CD4-positive, alpha-beta T cell (primary cell): ENCODE results near the gene DPYSL4. TPM values are rescaled to one million over a fixed set of nuclear protein-coding genes. Genes with fewer than 3 reads are reported as not detected.

Source experiments
- ATAC-seq: fragments of 200-7000 bp; cut with Tn5 transposase; one replicate; pipeline ENCODE4 v1.10.0; 2022; ENCODE audit warnings: mild to moderate bottlenecking; ENCODE audit not compliant: poor library complexity
- CTCF ChIA-PET: fragments of 350-600 bp; sonication (Branson Sonifier 250); formaldehyde crosslinking; loops from one replicate; lab custom pipeline; 2021; ENCODE audit warnings: antibody characterized with exemption, inconsistent platforms; lab: Charles Lee
- POLR2A ChIA-PET: fragments of 350-600 bp; sonication (Branson Sonifier 250); formaldehyde crosslinking; loops from one replicate; lab custom pipeline; 2021; ENCODE audit warnings: antibody characterized with exemption, inconsistent platforms; lab: Charles Lee
- DNase-seq, 14 experiments: peaks; one replicate each; pipeline ENCODE4 v3.0.0-alpha.2; 2013 to 2020; ENCODE audit warnings: mixed read lengths in 2 of 14
- H3K27ac ChIP-seq, 2 donors: one replicate each; pipeline versions ENCODE4 v1.5.1 to v1.7.0; 2013; ENCODE audit warnings: low read length in 2 of 2, low read depth in 1 of 2, mild to moderate bottlenecking in 1 of 2
- H3K27me3 ChIP-seq, 2 experiments: 1 replicate in 1 of 2; 2 replicates in 1 of 2; pipeline versions ENCODE4 v1.6.1 to v1.7.0; 2013; ENCODE audit warnings: low read length in 2 of 2, control low read depth in 1 of 2, mild to moderate bottlenecking in 1 of 2, moderate library complexity in 1 of 2; ENCODE audit not compliant: insufficient read depth in 2 of 2, control insufficient read depth in 1 of 2
- H3K36me3 ChIP-seq: one replicate; pipeline ENCODE4 v1.6.1; 2013; ENCODE audit warnings: low read length, control low read depth; ENCODE audit not compliant: insufficient read depth
- H3K4me1 ChIP-seq: one replicate; pipeline ENCODE4 v1.6.1; 2013; ENCODE audit warnings: low read length, control low read depth; ENCODE audit not compliant: insufficient read depth
- H3K4me3 ChIP-seq: one replicate; pipeline ENCODE4 v1.5.1; 2013; ENCODE audit warnings: mild to moderate bottlenecking, low read length, moderate library complexity
- H3K9me3 ChIP-seq, 2 experiments: 1 replicate in 1 of 2; 2 replicates in 1 of 2; pipeline versions ENCODE4 v1.6.1 to v1.7.0; 2013; ENCODE audit warnings: low read length in 2 of 2, mild to moderate bottlenecking in 2 of 2, control low read depth in 1 of 2, moderate library complexity in 1 of 2; ENCODE audit not compliant: control insufficient read depth in 1 of 2, insufficient read depth in 1 of 2
- H3K27ac Mint-ChIP-seq: one replicate; pipeline ENCODE4 v1.8.0; 2020; ENCODE audit warnings: mixed read lengths
- H3K27me3 Mint-ChIP-seq: one replicate; pipeline ENCODE4 v1.8.0; 2021; ENCODE audit warnings: mixed read lengths
- H3K36me3 Mint-ChIP-seq: one replicate; pipeline ENCODE4 v1.8.0; 2021; ENCODE audit warnings: low read depth, mixed read lengths
- H3K4me1 Mint-ChIP-seq: one replicate; pipeline ENCODE4 v1.8.0; 2021; ENCODE audit warnings: low read depth, mixed read lengths
- H3K4me3 Mint-ChIP-seq: one replicate; pipeline ENCODE4 v1.8.0; 2020; ENCODE audit warnings: mild to moderate bottlenecking, mixed read lengths
- H3K9me3 Mint-ChIP-seq: one replicate; pipeline ENCODE4 v1.8.0; 2020; ENCODE audit warnings: mixed read lengths
- intact Hi-C, 2 experiments: fragments of 100-400 bp; cut with DNase I in 1 of 2; cut with micrococcal nuclease in 1 of 2; formaldehyde crosslinking; loops; one replicate each; pipeline versions ENCODE4 v1.15.1 to v1.9.0; 2023 to 2025; cut with DNase I, micrococcal nuclease
- total RNA-seq, 174 experiments: library from RNA in 2 of 174; stranded (reverse) in 2 of 174; gene quantifications; one replicate each; pipeline ENCODE4 v1.2.3 and lab custom pipeline; 2021 to 2026
- TF ChIP-seq, protein P1 (sequence below): fragments of 200-600 bp; IDR thresholded peaks from one replicate; pipeline ENCODE4 v1.8.0; 2022; ENCODE audit warnings: antibody characterized with exemption, mild to moderate bottlenecking

Gene DPYSL4
- total RNA-seq, 2 experiments from 2014 or later = 0.64 to 0.96 TPM

DNA sequence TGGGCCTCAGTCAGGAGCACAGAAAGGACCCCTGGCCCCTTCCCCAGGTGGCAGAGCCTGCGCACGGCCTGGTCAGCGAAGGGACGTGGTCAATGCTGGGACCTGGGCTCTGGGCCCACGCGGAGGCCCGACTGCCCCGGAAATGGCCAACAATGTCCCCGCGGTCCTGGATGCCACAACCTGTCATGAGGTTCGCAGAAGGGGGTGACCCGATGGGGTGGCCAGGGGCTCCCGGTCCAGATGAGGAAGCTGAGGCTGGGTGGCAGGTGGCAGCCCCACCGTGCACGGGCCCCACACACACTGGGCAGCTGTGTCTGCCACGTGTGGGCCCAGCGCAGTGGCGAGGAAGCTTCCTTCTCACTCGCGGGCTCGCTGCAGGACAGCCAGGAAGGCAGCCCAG, 49.4 kb downstream of the DPYSL4 start:
- ATAC-seq (no peak), DNase-seq (no peak)
- Mint-ChIP-seq H3K36me3 (no peaks in the 10 kb centered on the region), H3K27me3 (no peaks in the 10 kb centered on the region), H3K9me3 (no peaks in the 10 kb centered on the region), H3K4me3 (no peak overlapping the region), H3K4me1 (peaks cover 19% of the 10 kb centered on the region), H3K27ac (no peak overlapping the region)
- no peaks in the 10 kb centered on the region for H3K9me3 ChIP-seq
- H3K27ac ChIP-seq = no peak overlapping the region
- CTCF ChIA-PET = no interaction called here
- H3K4me1 ChIP-seq = peaks cover 19% of the 10 kb centered on the region
- no peak overlapping the region for H3K4me3 ChIP-seq
- H3K27me3 ChIP-seq = peaks cover 0 to 2% of the 10 kb centered on the region in 2 experiments
- POLR2A ChIA-PET = no interaction called here
- TF ChIP-seq, protein P1, sequence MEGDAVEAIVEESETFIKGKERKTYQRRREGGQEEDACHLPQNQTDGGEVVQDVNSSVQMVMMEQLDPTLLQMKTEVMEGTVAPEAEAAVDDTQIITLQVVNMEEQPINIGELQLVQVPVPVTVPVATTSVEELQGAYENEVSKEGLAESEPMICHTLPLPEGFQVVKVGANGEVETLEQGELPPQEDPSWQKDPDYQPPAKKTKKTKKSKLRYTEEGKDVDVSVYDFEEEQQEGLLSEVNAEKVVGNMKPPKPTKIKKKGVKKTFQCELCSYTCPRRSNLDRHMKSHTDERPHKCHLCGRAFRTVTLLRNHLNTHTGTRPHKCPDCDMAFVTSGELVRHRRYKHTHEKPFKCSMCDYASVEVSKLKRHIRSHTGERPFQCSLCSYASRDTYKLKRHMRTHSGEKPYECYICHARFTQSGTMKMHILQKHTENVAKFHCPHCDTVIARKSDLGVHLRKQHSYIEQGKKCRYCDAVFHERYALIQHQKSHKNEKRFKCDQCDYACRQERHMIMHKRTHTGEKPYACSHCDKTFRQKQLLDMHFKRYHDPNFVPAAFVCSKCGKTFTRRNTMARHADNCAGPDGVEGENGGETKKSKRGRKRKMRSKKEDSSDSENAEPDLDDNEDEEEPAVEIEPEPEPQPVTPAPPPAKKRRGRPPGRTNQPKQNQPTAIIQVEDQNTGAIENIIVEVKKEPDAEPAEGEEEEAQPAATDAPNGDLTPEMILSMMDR = no peak
- H3K36me3 ChIP-seq = no peaks in the 10 kb centered on the region
- intact Hi-C loops = no loop called here

DNA sequence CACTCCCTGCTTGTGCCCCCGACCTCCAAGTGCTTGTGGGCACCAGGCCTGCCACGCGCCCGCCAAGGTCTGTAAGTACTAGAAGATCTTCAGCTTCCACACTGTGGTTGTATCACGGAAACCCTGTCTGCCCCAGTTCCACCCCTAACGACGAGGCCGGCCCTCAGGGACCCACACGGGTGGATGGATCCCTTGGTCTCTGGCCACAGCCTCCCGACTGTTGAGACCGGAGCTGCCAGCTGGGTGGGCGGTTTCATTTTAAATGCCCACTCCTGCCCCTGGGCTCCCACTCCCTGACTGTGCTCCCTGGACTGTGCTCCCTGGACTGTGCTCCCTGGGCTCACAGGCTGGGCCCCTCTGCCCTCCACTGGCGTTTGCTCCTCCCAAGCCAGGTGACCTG, 50.1 kb downstream of the DPYSL4 start:
- H3K36me3 Mint-ChIP-seq = no peaks in the 10 kb centered on the region

DNA sequence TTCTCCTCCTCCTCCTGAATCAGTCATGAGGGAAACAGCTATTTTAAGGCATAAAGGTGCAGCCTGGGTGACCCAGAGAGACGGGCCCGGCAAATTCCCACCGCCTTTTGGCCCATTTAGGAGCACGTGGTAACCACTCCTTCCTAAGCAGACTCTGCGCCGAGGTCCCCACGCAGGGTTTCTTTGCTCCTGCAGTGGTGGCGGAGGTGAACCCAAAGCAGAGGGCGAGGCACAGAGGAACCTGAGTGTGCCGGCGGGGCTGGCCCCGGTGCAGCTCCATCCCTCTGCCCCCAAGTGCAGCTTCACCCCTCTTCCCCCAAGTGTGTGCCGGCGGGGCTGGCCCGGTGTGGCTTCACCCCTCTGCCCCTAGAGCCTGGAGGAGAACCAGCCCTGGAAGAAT, 50.6 kb downstream of the DPYSL4 start:
- TF ChIP-seq, protein P1 = no peak
- Histone ChIP-seq H3K4me3 (no peak overlapping the region), H3K9me3 (no peaks in the 10 kb centered on the region), H3K36me3 (no peaks in the 10 kb centered on the region), H3K27me3 (peaks cover 0 to 2% of the 10 kb centered on the region in 2 experiments), H3K4me1 (peaks cover 10% of the 10 kb centered on the region), H3K27ac (no peak overlapping the region)
- DNase-seq = no peak
- H3K9me3 Mint-ChIP-seq = no peaks in the 10 kb centered on the region
- ATAC-seq = no peak
- H3K4me3 Mint-ChIP-seq = no peak overlapping the region
- ChIA-PET CTCF (no interaction called here), POLR2A (no interaction called here)
- no peaks in the 10 kb centered on the region for H3K27me3 Mint-ChIP-seq
- H3K36me3 Mint-ChIP-seq = no peaks in the 10 kb centered on the region
- intact Hi-C loops = no loop called here
- peaks cover 7% of the 10 kb centered on the region for H3K4me1 Mint-ChIP-seq
- no peak overlapping the region for H3K27ac Mint-ChIP-seq

More for the DNA sequence above, 50.1 kb downstream of the DPYSL4 start:
- no peaks in the 10 kb centered on the region for H3K9me3 Mint-ChIP-seq
- peaks cover 15% of the 10 kb centered on the region for H3K4me1 ChIP-seq
- no peak overlapping the region for H3K27ac Mint-ChIP-seq
- H3K27ac ChIP-seq = no peak overlapping the region
- H3K4me3 ChIP-seq = no peak overlapping the region
- intact Hi-C loops = no loop called here
- H3K27me3 ChIP-seq = peaks cover 0 to 2% of the 10 kb centered on the region in 2 experiments
- no peak for ATAC-seq
- peaks cover 12% of the 10 kb centered on the region for H3K4me1 Mint-ChIP-seq
- no peaks in the 10 kb centered on the region for H3K36me3 ChIP-seq
- no peak for DNase-seq
- ChIA-PET CTCF (no interaction called here), POLR2A (no interaction called here)
- H3K9me3 ChIP-seq = no peaks in the 10 kb centered on the region
- H3K4me3 Mint-ChIP-seq = no peak overlapping the region
- TF ChIP-seq, protein P1 = no peak
- no peaks in the 10 kb centered on the region for H3K27me3 Mint-ChIP-seq
